ENCODE measurements around the gene FBXO31. TPM values are rescaled to one million over a fixed set of nuclear protein-coding genes. Genes with fewer than 3 reads are reported as not detected.
A peak's percentile ranks its signal among the peaks of the same experiment; 100 is the strongest.

The FBXO31 gene
- total and polyA plus RNA-seq, 2 of the 13 experiments (the other 11 are each of a cell fraction or from before 2014, with no cell fraction given): 92.4 to 101 TPM

- 0 out of 2 replicates have a peak, but pooled peaks have one; percentile 32 for TF ChIP-seq GABPB1 (CRISPR knock-in tag; IDR thresholded peaks at IDR 0.05)
- TF ChIP-seq, protein P1, sequence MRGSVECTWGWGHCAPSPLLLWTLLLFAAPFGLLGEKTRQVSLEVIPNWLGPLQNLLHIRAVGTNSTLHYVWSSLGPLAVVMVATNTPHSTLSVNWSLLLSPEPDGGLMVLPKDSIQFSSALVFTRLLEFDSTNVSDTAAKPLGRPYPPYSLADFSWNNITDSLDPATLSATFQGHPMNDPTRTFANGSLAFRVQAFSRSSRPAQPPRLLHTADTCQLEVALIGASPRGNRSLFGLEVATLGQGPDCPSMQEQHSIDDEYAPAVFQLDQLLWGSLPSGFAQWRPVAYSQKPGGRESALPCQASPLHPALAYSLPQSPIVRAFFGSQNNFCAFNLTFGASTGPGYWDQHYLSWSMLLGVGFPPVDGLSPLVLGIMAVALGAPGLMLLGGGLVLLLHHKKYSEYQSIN (CRISPR knock-in tag; IDR thresholded peaks at IDR 0.05; ENCODE audit: borderline replicate concordance): no peak
- no peak for TF ChIP-seq THAP7 (CRISPR knock-in tag; IDR thresholded peaks at IDR 0.05)
- TF ChIP-seq MTF2 (CRISPR knock-in tag; IDR thresholded peaks at IDR 0.05; ENCODE audit: borderline replicate concordance): no peak
- TF ChIP-seq MED1 (CRISPR knock-in tag; IDR thresholded peaks at IDR 0.05): no peak
- TF ChIP-seq ZFP41 (CRISPR knock-in tag; IDR thresholded peaks at IDR 0.05; ENCODE audit: borderline replicate concordance): 0 out of 2 replicates have a peak, but pooled peaks have one; percentile 62
- TF ChIP-seq, protein P2, sequence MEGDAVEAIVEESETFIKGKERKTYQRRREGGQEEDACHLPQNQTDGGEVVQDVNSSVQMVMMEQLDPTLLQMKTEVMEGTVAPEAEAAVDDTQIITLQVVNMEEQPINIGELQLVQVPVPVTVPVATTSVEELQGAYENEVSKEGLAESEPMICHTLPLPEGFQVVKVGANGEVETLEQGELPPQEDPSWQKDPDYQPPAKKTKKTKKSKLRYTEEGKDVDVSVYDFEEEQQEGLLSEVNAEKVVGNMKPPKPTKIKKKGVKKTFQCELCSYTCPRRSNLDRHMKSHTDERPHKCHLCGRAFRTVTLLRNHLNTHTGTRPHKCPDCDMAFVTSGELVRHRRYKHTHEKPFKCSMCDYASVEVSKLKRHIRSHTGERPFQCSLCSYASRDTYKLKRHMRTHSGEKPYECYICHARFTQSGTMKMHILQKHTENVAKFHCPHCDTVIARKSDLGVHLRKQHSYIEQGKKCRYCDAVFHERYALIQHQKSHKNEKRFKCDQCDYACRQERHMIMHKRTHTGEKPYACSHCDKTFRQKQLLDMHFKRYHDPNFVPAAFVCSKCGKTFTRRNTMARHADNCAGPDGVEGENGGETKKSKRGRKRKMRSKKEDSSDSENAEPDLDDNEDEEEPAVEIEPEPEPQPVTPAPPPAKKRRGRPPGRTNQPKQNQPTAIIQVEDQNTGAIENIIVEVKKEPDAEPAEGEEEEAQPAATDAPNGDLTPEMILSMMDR (CRISPR knock-in tag; IDR thresholded peaks at IDR 0.05): peak; percentile 100
- TF ChIP-seq ZNF180 (CRISPR knock-in tag; IDR thresholded peaks at IDR 0.05; ENCODE audit: borderline replicate concordance, low read depth): no peak
- TF ChIP-seq, protein P3, sequence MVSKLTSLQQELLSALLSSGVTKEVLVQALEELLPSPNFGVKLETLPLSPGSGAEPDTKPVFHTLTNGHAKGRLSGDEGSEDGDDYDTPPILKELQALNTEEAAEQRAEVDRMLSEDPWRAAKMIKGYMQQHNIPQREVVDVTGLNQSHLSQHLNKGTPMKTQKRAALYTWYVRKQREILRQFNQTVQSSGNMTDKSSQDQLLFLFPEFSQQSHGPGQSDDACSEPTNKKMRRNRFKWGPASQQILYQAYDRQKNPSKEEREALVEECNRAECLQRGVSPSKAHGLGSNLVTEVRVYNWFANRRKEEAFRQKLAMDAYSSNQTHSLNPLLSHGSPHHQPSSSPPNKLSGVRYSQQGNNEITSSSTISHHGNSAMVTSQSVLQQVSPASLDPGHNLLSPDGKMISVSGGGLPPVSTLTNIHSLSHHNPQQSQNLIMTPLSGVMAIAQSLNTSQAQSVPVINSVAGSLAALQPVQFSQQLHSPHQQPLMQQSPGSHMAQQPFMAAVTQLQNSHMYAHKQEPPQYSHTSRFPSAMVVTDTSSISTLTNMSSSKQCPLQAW (CRISPR knock-in tag; IDR thresholded peaks at IDR 0.05): peak; percentile 78
- TF ChIP-seq BATF2 (CRISPR knock-in tag; IDR thresholded peaks at IDR 0.05): no peak
- peak; percentile 63; the same call in 1 of the 2 replicates for TF ChIP-seq ERF (CRISPR knock-in tag; IDR thresholded peaks at IDR 0.05)
- TF ChIP-seq, protein P4, sequence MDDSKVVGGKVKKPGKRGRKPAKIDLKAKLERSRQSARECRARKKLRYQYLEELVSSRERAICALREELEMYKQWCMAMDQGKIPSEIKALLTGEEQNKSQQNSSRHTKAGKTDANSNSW (CRISPR knock-in tag; IDR thresholded peaks at IDR 0.05; ENCODE audit: borderline replicate concordance): no peak
- peak; percentile 84 for TF ChIP-seq ZNF501 (CRISPR knock-in tag; IDR thresholded peaks at IDR 0.05)
- no peak for TF ChIP-seq PBX3 (CRISPR knock-in tag; IDR thresholded peaks at IDR 0.05; ENCODE audit: borderline replicate concordance)
- TF ChIP-seq CBX2 (IDR thresholded peaks at IDR 0.05; ENCODE audit: low read depth, low read length): no peak
- TF ChIP-seq CBX2 (CRISPR knock-in tag; IDR thresholded peaks at IDR 0.05; ENCODE audit: low read depth): no peak
- TF ChIP-seq ZNF567 (CRISPR knock-in tag; IDR thresholded peaks at IDR 0.05; ENCODE audit: borderline replicate concordance): no peak
Measured at GRCh38 chr16:87278191-87279093, 105.1 kb downstream of the FBXO31 start (continued).

Data from HepG2 (cell line).